Chondrocyte (in vitro differentiated cells): ENCODE data around the gene TRIM5. TPM values are rescaled to one million over a fixed set of nuclear protein-coding genes. Genes with fewer than 3 reads are reported as not detected.

Experiments
- DNase-seq: peaks from one replicate; pipeline ENCODE4 v3.0.0; 2021; ENCODE audit warnings: mixed read lengths, low spot score
- H3K27ac Mint-ChIP-seq: one replicate; pipeline ENCODE4 v1.8.0; 2021; ENCODE audit warnings: mild to moderate bottlenecking, moderate library complexity, mixed read lengths; ENCODE audit not compliant: unreplicated experiment
- H3K27me3 Mint-ChIP-seq: 2 replicates; pipeline ENCODE4 v1.8.0; 2021; ENCODE audit warnings: low read depth, mixed read lengths
- H3K36me3 Mint-ChIP-seq: 2 replicates; pipeline ENCODE4 v1.8.0; 2021; ENCODE audit warnings: low read depth, mixed read lengths
- H3K4me1 Mint-ChIP-seq: 2 replicates; pipeline ENCODE4 v1.8.0; 2021; ENCODE audit warnings: low read depth, mild to moderate bottlenecking, mixed read lengths
- H3K4me3 Mint-ChIP-seq: one replicate; pipeline ENCODE4 v1.8.0; 2021; ENCODE audit warnings: mild to moderate bottlenecking, moderate library complexity, mixed read lengths; ENCODE audit not compliant: unreplicated experiment
- H3K9me3 Mint-ChIP-seq: 2 replicates; pipeline ENCODE4 v1.8.0; 2021; ENCODE audit warnings: low read depth, mixed read lengths
- CTCF ChIP-seq: fragments of 200-600 bp; sonication (generic); IDR thresholded peaks from 2 replicates; pipeline ENCODE4 v1.5.0; 2021; ENCODE audit warnings: antibody characterized with exemption, mild to moderate bottlenecking, moderate library complexity
- total RNA-seq: library from RNA; stranded (reverse); gene quantifications from 3 replicates; pipeline ENCODE4 v1.2.1, GENCODE V29; 2021

TRIM5 gene
- total RNA-seq, 1 donor from 2014 or later = 36.2 TPM

- Mint-ChIP-seq H3K36me3 (no peaks in the 10 kb centered on the region), H3K4me1 (peaks cover 38% of the 10 kb centered on the region), H3K27me3 (no peaks in the 10 kb centered on the region), H3K9me3 (no peaks in the 10 kb centered on the region), H3K27ac (no peak overlapping the region), H3K4me3 (no peak overlapping the region)
- no peak for TF ChIP-seq CTCF
- no peak for DNase-seq
These were observed 66.1 kb downstream of the TRIM5 start for GRCh38 chr11:5618807-5619206.

Other genes with a start within 250 kb of the TRIM5 start
- 0.46 TPM in 1 of 3 replicates, not detected in the others for gene OR51I1, start 243.6 kb downstream of the TRIM5 start, total RNA-seq
- not detected in 3 replicates for gene OR51I2, start 235.8 kb downstream of the TRIM5 start, total RNA-seq
- not detected in 3 replicates for gene OR52D1, start 196.4 kb downstream of the TRIM5 start, total RNA-seq
- 0.13 to 0.31 TPM in 2 of 3 replicates, not detected in the other for gene UBQLN3, start 175.1 kb downstream of the TRIM5 start, total RNA-seq
- 0.22 to 0.41 TPM (median 0.23 TPM) in 3 replicates for gene UBQLNL, start 168.4 kb downstream of the TRIM5 start, total RNA-seq
- 0.39 TPM in 1 of 3 replicates, not detected in the others for gene OR52H1, start 136.5 kb downstream of the TRIM5 start, total RNA-seq
- gene OR52B6, start 104.2 kb downstream of the TRIM5 start, total RNA-seq = not detected in 3 replicates
- 1.5 to 2.3 TPM (median 2.1 TPM) in 3 replicates for gene TRIM6, start 88.4 kb downstream of the TRIM5 start, total RNA-seq
- 1.6 to 4.0 TPM (median 2.1 TPM) in 3 replicates for gene TRIM34, start 60.1 kb downstream of the TRIM5 start, total RNA-seq
- gene TRIM22, start 4.7 kb upstream of the TRIM5 start, total RNA-seq = 85.9 to 108 TPM (median 94.7 TPM) in 3 replicates
- gene OR56B1, start 51.4 kb upstream of the TRIM5 start, total RNA-seq = not detected in 3 replicates
- gene OR52N4, start 69.2 kb upstream of the TRIM5 start, total RNA-seq = not detected in 3 replicates
- not detected in 3 replicates for gene OR52N5, start 98.3 kb upstream of the TRIM5 start, total RNA-seq
- gene OR52N1, start 106.2 kb upstream of the TRIM5 start, total RNA-seq = not detected in 3 replicates
- gene OR52N2, start 123.8 kb upstream of the TRIM5 start, total RNA-seq = not detected in 3 replicates
- not detected in 3 replicates for gene OR52E6, start 156.8 kb upstream of the TRIM5 start, total RNA-seq
- not detected in 3 replicates for gene OR52E8, start 172.6 kb upstream of the TRIM5 start, total RNA-seq
- not detected in 3 replicates for gene OR52E4, start 195.6 kb upstream of the TRIM5 start, total RNA-seq
- gene OR52E5, start 208.1 kb upstream of the TRIM5 start, total RNA-seq = not detected in 3 replicates